SJSA1 (cell line): ENCODE results near the gene ELMO3. TPM values are rescaled to one million over a fixed set of nuclear protein-coding genes. Genes with fewer than 3 reads are reported as not detected.

Source experiments
- DNase-seq, 2 experiments: peaks; one replicate each; pipeline ENCODE4 v3.0.0-alpha.2; 2015 to 2020; ENCODE audit warnings: low spot score in 2 of 2, low read depth in 1 of 2
- H3K27ac ChIP-seq: fragments of 250-450 bp; sonication (Bioruptor Pico); 2 replicates; pipeline ENCODE4 v1.5.1; 2020; ENCODE audit warnings: mild to moderate bottlenecking, moderate library complexity
- H3K27me3 ChIP-seq: fragments of 250-450 bp; sonication (Bioruptor Pico); replicated peaks from 2 replicates; pipeline ENCODE4 v1.5.1; 2020; ENCODE audit warnings: mild to moderate bottlenecking, moderate library complexity
- H3K36me3 ChIP-seq: fragments of 250-450 bp; sonication (Bioruptor Pico); 2 replicates; pipeline ENCODE4 v1.5.1; 2020; ENCODE audit warnings: mild to moderate bottlenecking
- H3K4me1 ChIP-seq: fragments of 250-450 bp; sonication (Bioruptor Pico); replicated peaks from 2 replicates; pipeline ENCODE4 v1.6.1; 2021; ENCODE audit warnings: mild to moderate bottlenecking
- H3K4me3 ChIP-seq: fragments of 250-450 bp; sonication (Bioruptor Pico); 2 replicates; pipeline ENCODE4 v1.5.1; 2020; ENCODE audit warnings: mild to moderate bottlenecking
- H3K9me3 ChIP-seq: fragments of 250-450 bp; sonication (Bioruptor Pico); replicated peaks from 2 replicates; pipeline ENCODE4 v1.5.1; 2020; ENCODE audit warnings: mild to moderate bottlenecking
- total RNA-seq: library from RNA; depleted of rRNA; stranded (reverse); fragments of >200 nt; shearing (Covaris generic); gene quantifications from 2 replicates; pipeline ENCODE4 v1.2.3, GENCODE V29; 2014

The ELMO3 gene
- total RNA-seq, 1 experiment from 2014 or later = 1.1 TPM

GRCh38 chr16:67245674-67246080 lies 46.7 kb downstream of the ELMO3 start:
- H3K27ac ChIP-seq = peak overlapping the region; percentile 45
- DNase-seq = no peak
- H3K4me1 ChIP-seq = peaks cover 81% of the 10 kb centered on the region

GRCh38 chr16:67246081-67246755 lies 47.3 kb downstream of the ELMO3 start:
- no peaks in the 10 kb centered on the region for H3K9me3 ChIP-seq
- H3K27ac ChIP-seq = peak overlapping the region; percentile 45
- H3K4me3 ChIP-seq = peak overlapping the region; percentile 50
- DNase-seq = peak; percentile 82 to 87
- H3K36me3 ChIP-seq = peaks cover 6% of the 10 kb centered on the region; the same call in 1 of the 2 replicates
- peaks cover 75% of the 10 kb centered on the region for H3K4me1 ChIP-seq
- no peaks in the 10 kb centered on the region for H3K27me3 ChIP-seq

More at GRCh38 chr16:67245674-67246080, 46.7 kb downstream of the ELMO3 start:
- no peaks in the 10 kb centered on the region for H3K27me3 ChIP-seq
- H3K9me3 ChIP-seq = no peaks in the 10 kb centered on the region
- peaks cover 6% of the 10 kb centered on the region; the same call in 1 of the 2 replicates for H3K36me3 ChIP-seq
- H3K4me3 ChIP-seq = peak overlapping the region; percentile 50

DNA sequence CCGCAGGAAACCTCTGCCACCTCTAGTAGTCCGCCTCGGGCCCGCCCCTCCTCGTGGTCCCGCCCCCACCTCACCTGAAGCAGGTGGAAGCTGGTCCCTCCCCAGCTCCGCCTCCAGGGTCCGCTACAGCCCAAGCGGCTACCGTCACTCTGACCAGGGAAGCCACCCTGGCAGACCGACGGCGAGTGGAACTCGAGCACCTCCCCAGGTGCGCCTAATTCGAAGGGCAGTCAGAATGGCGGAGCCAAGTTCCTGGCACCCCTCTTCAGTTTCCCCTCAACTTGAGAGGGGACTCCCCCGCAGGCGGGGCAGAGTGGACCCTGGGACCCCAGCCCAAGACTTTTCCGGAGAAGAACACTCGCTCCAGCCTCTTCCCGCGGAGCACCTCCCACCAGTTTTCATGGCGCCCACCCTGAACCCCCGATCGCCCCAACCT lies 47.8 kb downstream of the ELMO3 start:
- peaks cover 2% of the 10 kb centered on the region; the same call in 1 of the 2 replicates for H3K36me3 ChIP-seq
- H3K4me3 ChIP-seq = peak overlapping the region; percentile 50
- H3K4me1 ChIP-seq = peaks cover 70% of the 10 kb centered on the region
- no peak for DNase-seq
- no peaks in the 10 kb centered on the region for H3K27me3 ChIP-seq
- H3K27ac ChIP-seq = no peak overlapping the region
- H3K9me3 ChIP-seq = no peaks in the 10 kb centered on the region

GRCh38 chr16:67247192-67248072 lies 48.5 kb downstream of the ELMO3 start, which contains the start of gene FHOD1:
Gene FHOD1, minus strand, starts transcription at chr16:67247481. Its CDS starts 71 bp downstream, at chr16:67247410.
- Histone ChIP-seq H3K4me3 (peak within 1 kb of the TSS; percentile 50), H3K9me3 (no peaks in the 10 kb centered on the region), H3K27me3 (no peaks in the 10 kb centered on the region), H3K36me3 (no peaks in the 10 kb centered on the region), H3K4me1 (peaks cover 63% of the 10 kb centered on the region), H3K27ac (peak within 1 kb of the TSS; percentile 40)
- peak; percentile 89 to 98 for DNase-seq

GRCh38 chr16:67248073-67248400 lies 49.1 kb downstream of the ELMO3 start:
- Histone ChIP-seq H3K27ac (no peak overlapping the region), H3K9me3 (no peaks in the 10 kb centered on the region), H3K4me1 (peaks cover 63% of the 10 kb centered on the region), H3K4me3 (peak overlapping the region; percentile 50), H3K27me3 (no peaks in the 10 kb centered on the region), H3K36me3 (no peaks in the 10 kb centered on the region)
- DNase-seq = peak in 1 of 2 experiments; percentile 41

- peak within 1 kb of the TSS; percentile 40 for H3K27ac ChIP-seq
- peak within 1 kb of the TSS; percentile 50 for H3K4me3 ChIP-seq
- H3K27me3 ChIP-seq = no peaks in the 10 kb centered on the region
Measured at GRCh38 chr16:67248401-67249177, 49.7 kb downstream of the ELMO3 start, which contains the start of gene SLC9A5. Gene SLC9A5, plus strand, starts transcription at chr16:67248979. Its CDS starts 36 bp downstream, at chr16:67249015.

DNA sequence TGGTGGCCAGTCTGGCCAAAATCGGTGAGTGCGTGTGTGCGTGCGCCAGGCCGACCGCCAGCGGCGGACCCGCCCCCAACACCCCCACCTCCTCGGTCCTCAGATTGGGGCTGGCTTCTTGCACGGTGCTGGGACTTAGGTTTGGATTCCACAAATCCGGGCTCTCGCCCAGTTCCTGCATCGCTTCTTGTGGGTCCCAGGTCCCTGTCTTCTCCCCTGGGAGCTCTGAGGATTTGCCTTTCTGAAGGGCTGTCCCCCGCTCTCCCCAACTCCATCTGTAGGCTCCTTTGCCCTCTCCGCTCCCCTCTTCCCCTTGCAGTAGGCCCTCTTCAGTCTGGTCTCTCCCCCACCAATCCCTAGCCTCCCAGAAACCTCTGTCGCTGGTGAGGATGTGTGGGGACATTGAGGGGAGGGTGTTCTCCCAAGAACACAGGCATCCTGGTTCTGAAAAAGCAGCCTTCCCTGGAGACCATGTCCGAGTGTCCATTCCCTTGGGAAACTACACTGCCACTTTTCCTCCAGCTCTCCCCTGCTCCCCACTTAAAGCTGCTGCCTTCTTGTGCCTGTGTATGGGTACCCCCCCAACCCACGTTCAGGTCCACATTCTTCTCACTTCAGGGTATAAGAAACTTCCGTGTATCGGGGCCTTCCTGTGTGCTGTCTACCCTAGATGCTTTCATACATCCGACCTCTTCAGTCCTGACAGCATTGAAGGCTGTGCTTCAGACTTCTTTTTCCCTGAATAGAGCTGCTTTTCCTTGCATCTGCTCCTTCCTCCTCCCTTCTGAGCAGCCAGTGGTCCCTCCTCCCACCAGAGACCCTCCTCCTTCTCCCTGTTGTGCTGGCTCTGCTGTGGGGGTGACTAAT lies 50.5 kb downstream of the ELMO3 start:
- H3K4me3 ChIP-seq = peak overlapping the region; percentile 50
- no peak for DNase-seq
- no peaks in the 10 kb centered on the region for H3K27me3 ChIP-seq
- H3K27ac ChIP-seq = peak overlapping the region; percentile 40; the same call in 1 of the 2 replicates
- H3K4me1 ChIP-seq = peaks cover 52% of the 10 kb centered on the region
- no peaks in the 10 kb centered on the region for H3K9me3 ChIP-seq
- no peaks in the 10 kb centered on the region for H3K36me3 ChIP-seq

More at GRCh38 chr16:67248401-67249177, 49.7 kb downstream of the ELMO3 start, which contains the start of gene SLC9A5:
- Histone ChIP-seq H3K36me3 (no peaks in the 10 kb centered on the region), H3K9me3 (no peaks in the 10 kb centered on the region), H3K4me1 (peaks cover 60% of the 10 kb centered on the region)
- DNase-seq = peak in 1 of 2 experiments; percentile 53

DNA sequence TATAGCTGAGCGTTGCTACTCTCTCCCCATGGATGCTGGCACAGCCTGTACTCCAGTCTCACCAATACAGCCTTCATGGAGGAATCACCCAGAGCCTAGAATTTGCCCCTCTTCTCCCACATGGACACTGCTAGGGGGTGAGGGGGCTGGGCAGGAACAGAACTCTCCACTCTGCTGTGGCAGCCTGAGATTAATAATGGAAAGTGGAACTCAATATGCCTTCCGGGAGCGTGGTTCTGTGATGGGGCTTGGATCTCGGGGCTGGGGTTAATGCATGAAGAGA lies 51.1 kb downstream of the ELMO3 start:
- Histone ChIP-seq H3K36me3 (no peaks in the 10 kb centered on the region), H3K4me3 (no peak overlapping the region), H3K9me3 (no peaks in the 10 kb centered on the region), H3K27me3 (no peaks in the 10 kb centered on the region), H3K4me1 (peaks cover 46% of the 10 kb centered on the region), H3K27ac (no peak overlapping the region)
- no peak for DNase-seq

- H3K27ac ChIP-seq = no peak overlapping the region
- peaks cover 22% of the 10 kb centered on the region for H3K4me1 ChIP-seq
- DNase-seq = no peak
Measured at GRCh38 chr16:67252609-67253497, 53.9 kb downstream of the ELMO3 start.

More at GRCh38 chr16:67252609-67253497, 53.9 kb downstream of the ELMO3 start:
- Histone ChIP-seq H3K27me3 (no peaks in the 10 kb centered on the region), H3K9me3 (no peaks in the 10 kb centered on the region), H3K36me3 (no peaks in the 10 kb centered on the region), H3K4me3 (no peak overlapping the region)
